ENCODE results near the gene PM20D1. TPM values are rescaled to one million over a fixed set of nuclear protein-coding genes. Genes with fewer than 3 reads are reported as not detected.

PM20D1 gene
- polyA plus RNA-seq, 3 donors, result 0.31 to 2.0 (median 1.5) TPM

Other genes with a start within 250 kb of the PM20D1 start
- gene ELK4, start 218.1 kb downstream of the PM20D1 start, polyA plus RNA-seq (ENCODE audit: insufficient read length in 3 of 3), result 10 to 100 TPM; 12.7 to 24.1 (median 22.4) TPM
- 10 to 100 TPM in 2 of 3 donors, 1 to 10 TPM in 1; 9.9 to 11.8 (median 10.5) TPM for gene SLC45A3, start 169.6 kb downstream of the PM20D1 start, polyA plus RNA-seq (ENCODE audit: insufficient read length in 3 of 3)
- gene NUCKS1, start 100.0 kb downstream of the PM20D1 start, polyA plus RNA-seq (ENCODE audit: insufficient read length in 3 of 3), result 100 to 1,000 TPM; 368 to 423 (median 399) TPM
- gene RAB29, start 74.7 kb downstream of the PM20D1 start, polyA plus RNA-seq (ENCODE audit: insufficient read length in 3 of 3), result 10 to 100 TPM; 28.2 to 39.9 (median 36.6) TPM
- gene SLC41A1, start 36.9 kb downstream of the PM20D1 start, polyA plus RNA-seq (ENCODE audit: insufficient read length in 3 of 3), result 10 to 100 TPM; 28.9 to 31.7 (median 30.8) TPM
- under 1 TPM; 0.13 to 0.44 (median 0.40) TPM for gene SLC26A9, start 93.3 kb upstream of the PM20D1 start, polyA plus RNA-seq (ENCODE audit: insufficient read length in 3 of 3)
- gene RAB7B, start 153.3 kb upstream of the PM20D1 start, polyA plus RNA-seq (ENCODE audit: insufficient read length in 3 of 3), result 1 to 10 TPM; 1.9 to 3.6 (median 2.5) TPM
- under 1 TPM; 0.10 to 0.43 (median 0.19) TPM for gene CTSE, start 173.8 kb upstream of the PM20D1 start, polyA plus RNA-seq (ENCODE audit: insufficient read length in 3 of 3)
- 1 to 10 TPM; 3.3 to 5.0 (median 4.7) TPM for gene RHEX, start 203.0 kb upstream of the PM20D1 start, polyA plus RNA-seq (ENCODE audit: insufficient read length in 3 of 3)

All from renal pelvis (tissue), 3 donors.